Mucosa of rectum (tissue), 2 donors: ENCODE results near the gene HPD.
A peak's percentile ranks its signal among the peaks of the same experiment; 100 is the strongest.

ENCODE experiments used
- H3K27ac ChIP-seq, 2 donors: one replicate each; pipeline ENCODE4 v1.7.0; 2013; ENCODE audit warnings: inconsistent platforms in 2 of 2, low read depth in 2 of 2, low read length in 2 of 2
- H3K27me3 ChIP-seq, 2 donors: one replicate each; pipeline ENCODE4 v1.7.0; 2013; ENCODE audit warnings: low read length in 2 of 2; ENCODE audit not compliant: control insufficient read depth in 2 of 2, insufficient read depth in 2 of 2
- H3K36me3 ChIP-seq, 2 donors: one replicate each; pipeline ENCODE4 v1.7.0; 2013; ENCODE audit warnings: low read length in 2 of 2; ENCODE audit not compliant: control insufficient read depth in 2 of 2, insufficient read depth in 2 of 2
- H3K4me1 ChIP-seq, 2 donors: one replicate each; pipeline ENCODE4 v1.7.0; 2013; ENCODE audit warnings: low read length in 2 of 2, mild to moderate bottlenecking in 1 of 2; ENCODE audit not compliant: control insufficient read depth in 2 of 2, insufficient read depth in 2 of 2
- H3K4me3 ChIP-seq, 2 donors: one replicate each; pipeline ENCODE4 v1.7.0; 2013; ENCODE audit warnings: low read length in 2 of 2
- H3K9ac ChIP-seq, 2 donors: one replicate each; pipeline ENCODE4 v1.7.0; 2013; ENCODE audit warnings: low read length in 2 of 2, low read depth in 1 of 2, mild to moderate bottlenecking in 1 of 2
- H3K9me3 ChIP-seq, 2 donors: one replicate each; pipeline ENCODE4 v1.7.0; 2013; ENCODE audit warnings: low read length in 2 of 2; ENCODE audit not compliant: control insufficient read depth in 2 of 2
- donor health status: healthy.
- donor health status: Normal muscosa, but diverticular disease.

The HPD gene

GRCh38 chr12:121822393-121823100 is 36.1 kb downstream of the HPD start:
- no peak overlapping the region for H3K27ac ChIP-seq
- H3K27me3 ChIP-seq, result no peaks in the 10 kb centered on the region
- H3K4me1 ChIP-seq, result no peaks in the 10 kb centered on the region
- H3K36me3 ChIP-seq, result peaks cover 51 to 59% of the 10 kb centered on the region in 2 donors
- no peak overlapping the region for H3K9ac ChIP-seq
- no peak overlapping the region for H3K4me3 ChIP-seq
- no peaks in the 10 kb centered on the region for H3K9me3 ChIP-seq

DNA sequence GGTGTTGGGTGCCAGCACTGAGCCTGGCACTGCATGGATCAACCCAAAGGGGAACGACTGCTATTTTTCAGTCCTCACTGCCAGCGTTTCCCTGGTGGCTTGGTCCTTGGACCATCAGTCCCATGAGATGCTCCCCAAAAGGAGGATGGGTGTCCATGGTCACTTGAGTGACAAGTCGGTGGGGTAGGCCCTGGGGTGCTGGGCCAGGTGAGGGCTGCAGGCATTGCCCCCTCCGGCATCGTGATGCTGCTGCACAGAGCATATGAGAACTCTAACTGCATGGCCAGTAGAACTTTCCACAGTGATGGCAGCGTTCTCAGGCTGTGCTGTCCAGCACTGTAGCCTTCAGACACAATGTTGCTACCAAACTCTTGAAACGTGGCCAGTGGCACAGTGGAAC is 38.6 kb downstream of the HPD start:
- no peak overlapping the region for H3K9ac ChIP-seq
- H3K27me3 ChIP-seq, result no peaks in the 10 kb centered on the region
- no peaks in the 10 kb centered on the region for H3K9me3 ChIP-seq
- H3K36me3 ChIP-seq, result peaks cover 67 to 70% of the 10 kb centered on the region in 2 donors
- H3K27ac ChIP-seq, result no peak overlapping the region
- no peak overlapping the region for H3K4me3 ChIP-seq
- no peaks in the 10 kb centered on the region for H3K4me1 ChIP-seq

- Histone ChIP-seq H3K9ac (no peak overlapping the region), H3K9me3 (no peaks in the 10 kb centered on the region), H3K27me3 (no peaks in the 10 kb centered on the region), H3K36me3 (peaks cover 73 to 74% of the 10 kb centered on the region in 2 donors), H3K4me3 (no peak overlapping the region), H3K4me1 (no peaks in the 10 kb centered on the region), H3K27ac (no peak overlapping the region)
These were observed 39.3 kb downstream of the HPD start for GRCh38 chr12:121819212-121819949.

- no peaks in the 10 kb centered on the region for H3K9me3 ChIP-seq
- no peak overlapping the region for H3K27ac ChIP-seq
- peaks cover 5 to 11% of the 10 kb centered on the region in 2 donors for H3K4me1 ChIP-seq
- H3K4me3 ChIP-seq, result no peak overlapping the region
- no peak overlapping the region for H3K9ac ChIP-seq
- H3K27me3 ChIP-seq, result no peaks in the 10 kb centered on the region
- peaks cover 65 to 70% of the 10 kb centered on the region in 2 donors for H3K36me3 ChIP-seq
These were observed 41.0 kb downstream of the HPD start for GRCh38 chr12:121817648-121818043.

DNA sequence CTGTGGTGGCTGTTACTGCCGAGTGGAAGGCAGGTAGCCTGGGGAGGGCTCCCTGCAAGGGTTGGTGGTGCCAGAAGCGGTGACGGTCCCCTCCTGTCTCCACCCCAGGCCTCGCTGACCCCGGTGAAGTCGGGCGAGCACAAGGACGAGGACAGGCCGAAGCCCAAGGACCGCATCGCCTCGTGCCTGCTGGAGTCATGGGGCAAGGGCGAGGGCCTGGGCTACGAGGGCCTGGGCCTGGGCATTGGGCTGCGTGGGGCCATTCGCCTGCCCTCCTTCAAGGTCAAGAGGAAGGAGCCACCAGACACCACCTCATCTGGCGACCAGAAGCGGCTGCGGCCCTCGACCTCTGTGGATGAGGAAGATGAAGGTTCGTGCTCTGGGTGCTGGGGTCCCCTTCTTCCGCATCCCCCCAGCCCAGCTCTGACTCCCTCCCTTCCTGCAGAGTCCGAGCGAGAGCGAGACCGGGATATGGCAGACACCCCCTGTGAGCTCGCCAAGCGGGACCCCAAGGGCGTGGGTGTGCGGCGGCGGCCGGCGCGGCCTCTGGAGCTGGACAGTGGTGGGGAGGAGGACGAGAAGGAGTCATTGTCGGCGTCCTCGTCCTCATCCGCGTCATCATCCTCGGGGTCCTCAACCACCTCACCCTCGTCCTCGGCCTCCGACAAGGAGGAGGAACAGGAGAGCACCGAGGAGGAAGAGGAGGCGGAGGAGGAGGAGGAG is 41.6 kb downstream of the HPD start:
- peaks cover 10 to 16% of the 10 kb centered on the region in 2 donors for H3K4me1 ChIP-seq
- no peak overlapping the region for H3K27ac ChIP-seq
- H3K9ac ChIP-seq, result no peak overlapping the region
- H3K36me3 ChIP-seq, result peaks cover 60 to 65% of the 10 kb centered on the region in 2 donors
- H3K4me3 ChIP-seq, result no peak overlapping the region
- no peaks in the 10 kb centered on the region for H3K27me3 ChIP-seq
- no peaks in the 10 kb centered on the region for H3K9me3 ChIP-seq

DNA sequence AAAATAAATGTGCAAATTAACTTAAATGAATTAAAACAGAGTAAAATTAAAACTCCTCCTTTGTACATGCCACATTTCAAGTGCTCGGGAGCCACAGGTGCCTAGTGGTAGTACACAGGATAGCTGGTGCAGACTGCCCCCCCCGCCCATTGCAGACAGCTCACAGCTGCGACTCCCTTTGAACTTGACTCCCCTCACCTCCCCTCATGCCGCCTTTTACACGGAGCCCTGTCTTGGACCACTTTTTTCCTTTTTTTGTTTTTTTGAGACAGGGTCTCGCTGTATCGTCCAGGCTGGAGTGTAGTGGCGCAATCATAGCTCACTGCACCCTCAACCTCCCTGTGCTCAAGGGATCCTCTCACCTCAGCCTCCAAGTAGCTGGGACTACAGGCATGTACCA is 43.4 kb downstream of the HPD start:
- Histone ChIP-seq H3K36me3 (peaks cover 56 to 63% of the 10 kb centered on the region in 2 donors), H3K27me3 (no peaks in the 10 kb centered on the region), H3K4me1 (peaks cover 23 to 27% of the 10 kb centered on the region in 2 donors), H3K9me3 (no peaks in the 10 kb centered on the region), H3K27ac (no peak overlapping the region), H3K9ac (no peak overlapping the region), H3K4me3 (no peak overlapping the region)

- H3K9me3 ChIP-seq, result no peaks in the 10 kb centered on the region
- H3K4me1 ChIP-seq, result peaks cover 23 to 27% of the 10 kb centered on the region in 2 donors
- no peaks in the 10 kb centered on the region for H3K27me3 ChIP-seq
- H3K9ac ChIP-seq, result no peak overlapping the region
- H3K4me3 ChIP-seq, result no peak overlapping the region
- no peak overlapping the region for H3K27ac ChIP-seq
- peaks cover 54 to 58% of the 10 kb centered on the region in 2 donors for H3K36me3 ChIP-seq
These were observed 44.1 kb downstream of the HPD start for GRCh38 chr12:121814429-121815119.

DNA sequence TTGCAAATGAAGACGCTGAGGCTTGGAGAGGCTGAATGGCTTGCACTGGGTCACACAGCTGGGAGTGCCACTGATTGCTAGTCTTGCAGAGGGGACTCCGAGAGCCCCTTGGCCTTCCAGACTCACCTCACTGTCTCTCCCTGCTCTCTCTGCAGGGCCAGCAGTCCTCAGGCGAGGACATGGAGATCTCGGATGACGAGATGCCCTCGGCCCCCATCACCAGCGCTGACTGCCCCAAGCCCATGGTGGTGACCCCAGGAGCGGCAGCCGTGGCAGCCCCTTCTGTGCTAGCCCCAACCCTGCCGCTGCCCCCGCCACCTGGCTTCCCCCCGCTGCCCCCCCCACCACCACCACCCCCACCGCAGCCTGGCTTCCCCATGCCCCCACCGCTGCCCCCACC is 44.7 kb downstream of the HPD start:
- Histone ChIP-seq H3K36me3 (peaks cover 54 to 56% of the 10 kb centered on the region in 2 donors), H3K27ac (no peak overlapping the region), H3K4me1 (peaks cover 23 to 27% of the 10 kb centered on the region in 2 donors), H3K9ac (no peak overlapping the region), H3K9me3 (no peaks in the 10 kb centered on the region), H3K4me3 (no peak overlapping the region), H3K27me3 (no peaks in the 10 kb centered on the region)

DNA sequence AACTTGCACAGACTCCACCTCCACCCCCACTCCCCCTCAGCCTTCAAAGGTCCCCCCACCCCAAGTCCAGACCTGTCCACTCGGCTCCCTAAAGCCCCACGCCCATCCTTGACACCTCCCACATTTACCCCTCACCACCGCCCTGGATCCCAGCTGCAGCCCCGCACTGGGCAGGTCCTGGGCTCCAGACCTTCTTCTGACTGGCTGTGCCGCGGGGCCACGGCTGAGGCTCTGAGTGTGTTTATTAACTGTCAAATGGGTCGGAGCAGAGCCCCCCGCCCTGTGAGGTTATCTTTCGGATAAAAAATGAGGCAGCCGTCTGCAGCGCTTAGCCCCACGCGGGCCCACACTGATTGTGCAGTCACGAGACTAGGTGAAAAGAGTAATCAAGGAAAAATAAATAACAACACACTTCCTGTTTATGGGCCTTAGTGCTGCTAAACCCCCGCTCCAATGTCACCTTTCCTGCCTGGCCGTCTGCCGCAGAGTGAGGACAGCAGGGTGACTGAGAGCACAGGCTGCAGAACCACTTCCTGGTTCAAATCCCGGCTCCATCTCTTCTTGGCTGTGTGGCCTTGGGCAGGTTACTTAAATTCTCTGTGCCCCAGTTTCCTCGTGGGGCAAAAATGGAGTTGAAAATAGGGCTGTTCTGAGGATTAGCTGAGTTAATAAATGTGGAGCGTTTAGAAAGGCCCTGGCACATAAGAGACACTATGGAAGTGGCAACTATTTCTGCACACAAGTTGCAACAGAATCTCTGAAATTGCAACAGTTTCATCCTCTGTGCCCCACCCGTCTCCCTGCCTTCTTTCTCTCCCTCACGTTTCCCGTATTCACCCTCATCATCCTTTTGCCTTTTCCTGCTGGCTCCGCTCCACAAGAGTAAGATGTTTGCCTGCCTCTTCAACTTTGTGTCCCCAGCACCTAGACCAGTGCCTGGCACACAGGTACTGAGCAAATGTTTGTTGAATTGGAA is 45.5 kb downstream of the HPD start:
- H3K36me3 ChIP-seq, result peaks cover 60 to 61% of the 10 kb centered on the region in 2 donors

More for the DNA sequence above, 45.5 kb downstream of the HPD start:
- peaks cover 23 to 27% of the 10 kb centered on the region in 2 donors for H3K4me1 ChIP-seq
- H3K9me3 ChIP-seq, result no peaks in the 10 kb centered on the region
- peak overlapping the region in 1 of 2 donors; percentile 59 for H3K9ac ChIP-seq
- H3K27me3 ChIP-seq, result no peaks in the 10 kb centered on the region
- H3K4me3 ChIP-seq, result peak overlapping the region; percentile 71 to 90
- H3K27ac ChIP-seq, result no peak overlapping the region
